ENCODE results near the gene ZBTB34. TPM values are rescaled to one million over a fixed set of nuclear protein-coding genes. Genes with fewer than 3 reads are reported as not detected.
"Not testable (repeated sequence)": the region's sequence is repeated elsewhere in the genome, so short reads cannot be mapped to it uniquely, and the experiment has no call there.

ZBTB34 gene
- total and polyA plus RNA-seq, 2 experiments from 2014 or later, result 4.9 to 13.0 TPM

- H3K27ac ChIP-seq, result no peak overlapping the region
- TF ChIP-seq CTCF (IDR thresholded peaks at IDR 0.05; ENCODE audit: low read depth, low read length), result no peak
- H3K9me3 ChIP-seq (ENCODE audit: low read depth), result peaks cover 4% of the 10 kb centered on the region
- no peaks in the 10 kb centered on the region for H3K36me3 ChIP-seq
- H3K27me3 ChIP-seq, result no peaks in the 10 kb centered on the region
- no peak overlapping the region for H3K4me3 ChIP-seq
- no peaks in the 10 kb centered on the region for H3K4me1 ChIP-seq (ENCODE audit: low read depth)
- DNase-seq (ENCODE audit: low read depth in 1 of 2, low spot score in 1 of 2), result no peak
Observed at GRCh38 chr9:126822278-126822677, 38.2 kb upstream of the ZBTB34 start.

- Histone ChIP-seq H3K36me3 (no peaks in the 10 kb centered on the region), H3K9me3 (ENCODE audit: low read depth) (peaks cover 4% of the 10 kb centered on the region), H3K27ac (no peak overlapping the region), H3K27me3 (no peaks in the 10 kb centered on the region), H3K4me3 (no peak overlapping the region), H3K4me1 (ENCODE audit: low read depth) (no peaks in the 10 kb centered on the region)
- no peak for DNase-seq (ENCODE audit: low read depth in 1 of 2, low spot score in 1 of 2)
- TF ChIP-seq CTCF (IDR thresholded peaks at IDR 0.05; ENCODE audit: low read depth, low read length), result no peak
Observed at GRCh38 chr9:126822873-126823272, 37.6 kb upstream of the ZBTB34 start.

GRCh38 chr9:126824052-126824451 lies 36.4 kb upstream of the ZBTB34 start:
- H3K4me1 ChIP-seq (ENCODE audit: low read depth); DNase-seq (ENCODE audit: low read depth in 1 of 2, low spot score in 1 of 2); H3K9me3 ChIP-seq (ENCODE audit: low read depth); H3K27me3 ChIP-seq; H3K27ac ChIP-seq; H3K36me3 ChIP-seq; H3K4me3 ChIP-seq: not testable (repeated sequence)

GRCh38 chr9:126827227-126827626 lies 33.2 kb upstream of the ZBTB34 start:
- no peak for TF ChIP-seq CTCF (IDR thresholded peaks at IDR 0.05; ENCODE audit: low read depth, low read length)
- Histone ChIP-seq H3K36me3 (peaks cover 2% of the 10 kb centered on the region), H3K27me3 (no peaks in the 10 kb centered on the region), H3K4me3 (no peak overlapping the region), H3K9me3 (ENCODE audit: low read depth) (no peaks in the 10 kb centered on the region), H3K27ac (no peak overlapping the region), H3K4me1 (ENCODE audit: low read depth) (no peaks in the 10 kb centered on the region)
- DNase-seq (ENCODE audit: low read depth in 1 of 2, low spot score in 1 of 2), result no peak

GRCh38 chr9:126829035-126829434 lies 31.4 kb upstream of the ZBTB34 start:
- Histone ChIP-seq H3K27ac (no peak overlapping the region), H3K36me3 (peaks cover 17% of the 10 kb centered on the region), H3K9me3 (ENCODE audit: low read depth) (no peaks in the 10 kb centered on the region), H3K4me1 (ENCODE audit: low read depth) (peaks cover 3% of the 10 kb centered on the region), H3K27me3 (no peaks in the 10 kb centered on the region), H3K4me3 (no peak overlapping the region)
- no peak for TF ChIP-seq CTCF (IDR thresholded peaks at IDR 0.05; ENCODE audit: low read depth, low read length)
- no peak for DNase-seq (ENCODE audit: low read depth in 1 of 2, low spot score in 1 of 2)

- no peak for DNase-seq (ENCODE audit: low read depth in 1 of 2, low spot score in 1 of 2)
- no peak for TF ChIP-seq CTCF (IDR thresholded peaks at IDR 0.05; ENCODE audit: low read depth, low read length)
- H3K27me3 ChIP-seq, result no peaks in the 10 kb centered on the region
- no peak overlapping the region for H3K27ac ChIP-seq
- peaks cover 25% of the 10 kb centered on the region for H3K36me3 ChIP-seq
- no peaks in the 10 kb centered on the region for H3K9me3 ChIP-seq (ENCODE audit: low read depth)
- H3K4me1 ChIP-seq (ENCODE audit: low read depth), result peaks cover 8% of the 10 kb centered on the region
- no peak overlapping the region for H3K4me3 ChIP-seq
Observed at GRCh38 chr9:126830827-126831226, 29.6 kb upstream of the ZBTB34 start.

Measured in cardiac muscle cell (in vitro differentiated cells and primary cell).